Suprapubic skin (tissue), 4 donors: Measurements from ENCODE around the gene EDA.

ENCODE experiments used
- EP300 ChIP-seq: sonication (generic); formaldehyde crosslinking; IDR thresholded peaks from one replicate; pipeline ENCODE4 v1.6.1; 2017; ENCODE audit warnings: antibody characterized with exemption
- POLR2AphosphoS5 ChIP-seq, 3 donors: sonication (generic); formaldehyde crosslinking; IDR thresholded peaks; one replicate each; pipeline ENCODE4 v1.6.1; 2017; ENCODE audit warnings: antibody characterized with exemption in 3 of 3
- TF ChIP-seq, protein P1 (sequence below), 2 donors: fragments of 200-600 bp in 1 of 2; fragments of 450-650 bp in 1 of 2; sonication (generic) in 1 of 2; IDR thresholded peaks; one replicate each; pipeline ENCODE4 v1.5.1; 2016 to 2019; ENCODE audit warnings: antibody characterized with exemption in 2 of 2, mild to moderate bottlenecking in 1 of 2, moderate library complexity in 1 of 2

DNA sequence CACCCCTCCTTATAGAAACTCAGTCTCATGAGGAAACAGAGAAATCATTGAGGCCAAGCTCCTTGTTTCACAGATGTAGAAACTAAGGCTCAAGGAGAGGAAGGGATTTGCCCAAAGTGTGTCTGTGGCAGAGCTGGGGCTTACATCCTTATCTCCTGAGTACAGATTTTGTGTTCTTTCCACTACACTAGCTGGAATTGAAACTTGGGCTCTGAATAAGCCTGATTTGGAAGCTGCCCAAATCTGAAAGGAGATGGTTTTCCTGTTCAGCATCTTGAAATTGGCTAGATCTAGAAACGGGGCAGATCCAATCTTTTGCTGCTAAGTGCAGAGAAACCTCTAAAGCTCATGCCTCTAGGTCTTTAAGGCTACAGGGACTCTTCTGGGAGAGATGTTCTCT, 409.6 kb downstream of the EDA start:
- TF ChIP-seq, protein P1, sequence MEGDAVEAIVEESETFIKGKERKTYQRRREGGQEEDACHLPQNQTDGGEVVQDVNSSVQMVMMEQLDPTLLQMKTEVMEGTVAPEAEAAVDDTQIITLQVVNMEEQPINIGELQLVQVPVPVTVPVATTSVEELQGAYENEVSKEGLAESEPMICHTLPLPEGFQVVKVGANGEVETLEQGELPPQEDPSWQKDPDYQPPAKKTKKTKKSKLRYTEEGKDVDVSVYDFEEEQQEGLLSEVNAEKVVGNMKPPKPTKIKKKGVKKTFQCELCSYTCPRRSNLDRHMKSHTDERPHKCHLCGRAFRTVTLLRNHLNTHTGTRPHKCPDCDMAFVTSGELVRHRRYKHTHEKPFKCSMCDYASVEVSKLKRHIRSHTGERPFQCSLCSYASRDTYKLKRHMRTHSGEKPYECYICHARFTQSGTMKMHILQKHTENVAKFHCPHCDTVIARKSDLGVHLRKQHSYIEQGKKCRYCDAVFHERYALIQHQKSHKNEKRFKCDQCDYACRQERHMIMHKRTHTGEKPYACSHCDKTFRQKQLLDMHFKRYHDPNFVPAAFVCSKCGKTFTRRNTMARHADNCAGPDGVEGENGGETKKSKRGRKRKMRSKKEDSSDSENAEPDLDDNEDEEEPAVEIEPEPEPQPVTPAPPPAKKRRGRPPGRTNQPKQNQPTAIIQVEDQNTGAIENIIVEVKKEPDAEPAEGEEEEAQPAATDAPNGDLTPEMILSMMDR (IDR thresholded peaks at IDR 0.05), result no peak
- TF ChIP-seq POLR2AphosphoS5 (IDR thresholded peaks at IDR 0.05), result no peak
- no peak for TF ChIP-seq EP300
